OCI-LY1 (cell line): ENCODE results near the gene SELE.

ENCODE experiments used
- H2AFZ ChIP-seq: fragments of 200-600 bp; sonication (generic), shearing (Covaris generic); 2 replicates; pipeline ENCODE4 v1.6.0; 2014; ENCODE audit warnings: antibody characterized with exemption, mild to moderate bottlenecking, low read length
- H3F3A ChIP-seq: fragments of 200-600 bp; sonication (generic), shearing (Covaris generic); 2 replicates; pipeline ENCODE4 v1.6.0; 2014; ENCODE audit warnings: mild to moderate bottlenecking, antibody characterized with exemption, low read length, moderate library complexity; ENCODE audit not compliant: insufficient read depth
- H3K27ac ChIP-seq: fragments of 200-600 bp; sonication (generic); 2 replicates; pipeline ENCODE4 v1.5.1; 2014; ENCODE audit warnings: low read length, mixed run types, mild to moderate bottlenecking, low read depth; ENCODE audit not compliant: poor library complexity, severe bottlenecking
- H3K27me3 ChIP-seq: fragments of 200-600 bp; sonication (generic); 2 replicates; pipeline ENCODE4 v1.6.0; 2014; ENCODE audit warnings: antibody characterized with exemption, mild to moderate bottlenecking, low read length, moderate library complexity; ENCODE audit not compliant: insufficient read depth
- H3K36me3 ChIP-seq: fragments of 200-600 bp; sonication (generic); 2 replicates; pipeline ENCODE4 v1.6.1; 2014; ENCODE audit warnings: mild to moderate bottlenecking, antibody characterized with exemption, low read length, moderate library complexity, mixed read lengths; ENCODE audit not compliant: insufficient read depth
- H3K4me1 ChIP-seq: fragments of 200-600 bp; sonication (generic); 2 replicates; pipeline ENCODE4 v1.5.1; 2014; ENCODE audit warnings: mild to moderate bottlenecking, low read length, moderate library complexity; ENCODE audit not compliant: insufficient read depth, severe bottlenecking
- H3K4me2 ChIP-seq: fragments of 200-600 bp; sonication (generic), shearing (Covaris generic); 2 replicates; pipeline ENCODE4 v1.6.1; 2014; ENCODE audit warnings: low read length
- H3K4me3 ChIP-seq: fragments of 200-600 bp; sonication (generic); 2 replicates; pipeline ENCODE4 v1.5.1; 2014; ENCODE audit warnings: low read length, low read depth, mild to moderate bottlenecking, mixed read lengths; ENCODE audit not compliant: poor library complexity, severe bottlenecking
- H3K79me2 ChIP-seq: fragments of 200-600 bp; shearing (Covaris generic); 2 replicates; pipeline ENCODE4 v1.6.1; 2016; ENCODE audit warnings: mixed run types, low read length, mixed read lengths; ENCODE audit not compliant: insufficient read depth
- H3K9ac ChIP-seq: fragments of 200-600 bp; sonication (generic), shearing (Covaris generic); 2 replicates; pipeline ENCODE4 v1.6.1; 2014; ENCODE audit warnings: mild to moderate bottlenecking, low read length, mixed read lengths
- H3K9me2 ChIP-seq: fragments of 200-600 bp; sonication (generic), shearing (Covaris generic); 2 replicates; pipeline ENCODE4 v1.6.1; 2014; ENCODE audit warnings: low read depth, mild to moderate bottlenecking, low read length, mixed read lengths
- H3K9me3 ChIP-seq: fragments of 200-600 bp; shearing (Covaris generic); 2 replicates; pipeline ENCODE4 v1.6.1; 2014; ENCODE audit warnings: low read length, mixed read lengths
- H4K20me1 ChIP-seq: fragments of 200-600 bp; sonication (generic), shearing (Covaris generic); 2 replicates; pipeline ENCODE4 v1.6.0; 2016; ENCODE audit warnings: mild to moderate bottlenecking, low read length; ENCODE audit not compliant: insufficient read depth
- CTCF ChIP-seq: fragments of 200-600 bp; sonication (generic), shearing (Covaris generic); IDR thresholded peaks from 2 replicates; pipeline ENCODE4 v1.5.1; 2017; ENCODE audit warnings: mild to moderate bottlenecking, antibody characterized with exemption, low read length, moderate library complexity, mixed read lengths
- EZH2 ChIP-seq: fragments of 200-600 bp; sonication (generic), shearing (Covaris generic); IDR thresholded peaks from 2 replicates; pipeline ENCODE4 v1.8.0; 2017; ENCODE audit warnings: borderline replicate concordance, mixed run types, mild to moderate bottlenecking, antibody characterized with exemption, low read length, moderate library complexity, mixed read lengths

SELE gene

GRCh38 chr1:169699707-169700106, 34.2 kb downstream of the SELE start:
- Histone ChIP-seq H3K9ac (no peak overlapping the region), H3F3A (no peaks in the 10 kb centered on the region), H3K79me2 (no peaks in the 10 kb centered on the region), H3K4me2 (no peak overlapping the region), H3K27me3 (no peaks in the 10 kb centered on the region), H2AFZ (no peak overlapping the region), H3K4me3 (no peak overlapping the region), H3K4me1 (peaks cover 73% of the 10 kb centered on the region), H3K36me3 (no peaks in the 10 kb centered on the region), H3K9me3 (no peaks in the 10 kb centered on the region), H3K9me2 (no peaks in the 10 kb centered on the region), H3K27ac (no peak overlapping the region), H4K20me1 (no peaks in the 10 kb centered on the region)
- TF ChIP-seq EZH2 = no peak

- Histone ChIP-seq H2AFZ (no peak overlapping the region), H3K4me2 (no peak overlapping the region), H3F3A (peaks cover under 1% of the 10 kb centered on the region; the same call in 1 of the 2 replicates), H3K27ac (no peak overlapping the region), H3K27me3 (no peaks in the 10 kb centered on the region), H3K79me2 (no peaks in the 10 kb centered on the region), H3K9me2 (no peaks in the 10 kb centered on the region), H4K20me1 (no peaks in the 10 kb centered on the region), H3K36me3 (no peaks in the 10 kb centered on the region), H3K9ac (no peak overlapping the region), H3K4me1 (peaks cover 80% of the 10 kb centered on the region), H3K4me3 (no peak overlapping the region), H3K9me3 (no peaks in the 10 kb centered on the region)
- no peak for TF ChIP-seq EZH2
- no peak for TF ChIP-seq CTCF
Observed at GRCh38 chr1:169698976-169699375, 34.9 kb downstream of the SELE start.

- no peaks in the 10 kb centered on the region for H3K27me3 ChIP-seq
- H3K79me2 ChIP-seq = no peaks in the 10 kb centered on the region
- no peak overlapping the region; the same call in 1 of the 2 replicates for H3K4me2 ChIP-seq
- peaks cover 84% of the 10 kb centered on the region for H3K4me1 ChIP-seq
- no peaks in the 10 kb centered on the region for H3K9me2 ChIP-seq
- peaks cover 2% of the 10 kb centered on the region; the same call in 1 of the 2 replicates for H3F3A ChIP-seq
- H3K27ac ChIP-seq = peak overlapping the region; percentile 83
- no peaks in the 10 kb centered on the region for H3K36me3 ChIP-seq
- no peak overlapping the region for H3K9ac ChIP-seq
- H3K4me3 ChIP-seq = no peak overlapping the region
- H3K9me3 ChIP-seq = no peaks in the 10 kb centered on the region
- H4K20me1 ChIP-seq = no peaks in the 10 kb centered on the region
- H2AFZ ChIP-seq = 0 out of 2 replicates have a peak overlapping the region, but pooled peaks have one; percentile 58
- TF ChIP-seq EZH2 (no peak), CTCF (no peak)
Observed at GRCh38 chr1:169697755-169698154, 36.1 kb downstream of the SELE start.
